Nephron (organoid): Measurements from ENCODE around the gene RNF138.
"Not testable (repeated sequence)": the region's sequence is repeated elsewhere in the genome, so short reads cannot be mapped to it uniquely, and the experiment has no call there.

Experiments used
- H3K27ac Mint-ChIP-seq, 3 experiments: 2 replicates each; pipeline ENCODE4 v1.8.0; 2020; ENCODE audit warnings: mixed read lengths in 3 of 3, mild to moderate bottlenecking in 2 of 3, moderate library complexity in 1 of 3
- H3K27me3 Mint-ChIP-seq: 2 replicates; pipeline ENCODE4 v1.8.0; 2021; ENCODE audit warnings: low read depth, mild to moderate bottlenecking, moderate library complexity, mixed read lengths
- H3K36me3 Mint-ChIP-seq: 2 replicates; pipeline ENCODE4 v1.8.0; 2020; ENCODE audit warnings: low read depth, mixed read lengths
- H3K4me1 Mint-ChIP-seq: 2 replicates; pipeline ENCODE4 v1.8.0; 2020; ENCODE audit warnings: mixed read lengths
- H3K4me3 Mint-ChIP-seq, 3 experiments: 2 replicates each; pipeline ENCODE4 v1.8.0; 2020; ENCODE audit warnings: mild to moderate bottlenecking in 3 of 3, mixed read lengths in 3 of 3, moderate library complexity in 2 of 3
- H3K9me3 Mint-ChIP-seq: 2 replicates; pipeline ENCODE4 v1.8.0; 2020; ENCODE audit warnings: mixed read lengths
- TF ChIP-seq, protein P1 (sequence below), 3 experiments: fragments of 200-600 bp; sonication (generic); IDR thresholded peaks; one replicate each; pipeline ENCODE4 v1.5.0; 2021; ENCODE audit warnings: antibody characterized with exemption in 3 of 3; ENCODE audit not compliant: unreplicated experiment in 3 of 3

The RNF138 gene

GRCh38 chr18:32156855-32157254 lies 65.2 kb downstream of the RNF138 start:
- Mint-ChIP-seq H3K27ac (no peak overlapping the region), H3K9me3 (peaks cover 2% of the 10 kb centered on the region), H3K36me3 (no peaks in the 10 kb centered on the region), H3K4me3 (no peak overlapping the region), H3K27me3 (no peaks in the 10 kb centered on the region), H3K4me1 (peaks cover 5% of the 10 kb centered on the region)
- TF ChIP-seq, protein P1, sequence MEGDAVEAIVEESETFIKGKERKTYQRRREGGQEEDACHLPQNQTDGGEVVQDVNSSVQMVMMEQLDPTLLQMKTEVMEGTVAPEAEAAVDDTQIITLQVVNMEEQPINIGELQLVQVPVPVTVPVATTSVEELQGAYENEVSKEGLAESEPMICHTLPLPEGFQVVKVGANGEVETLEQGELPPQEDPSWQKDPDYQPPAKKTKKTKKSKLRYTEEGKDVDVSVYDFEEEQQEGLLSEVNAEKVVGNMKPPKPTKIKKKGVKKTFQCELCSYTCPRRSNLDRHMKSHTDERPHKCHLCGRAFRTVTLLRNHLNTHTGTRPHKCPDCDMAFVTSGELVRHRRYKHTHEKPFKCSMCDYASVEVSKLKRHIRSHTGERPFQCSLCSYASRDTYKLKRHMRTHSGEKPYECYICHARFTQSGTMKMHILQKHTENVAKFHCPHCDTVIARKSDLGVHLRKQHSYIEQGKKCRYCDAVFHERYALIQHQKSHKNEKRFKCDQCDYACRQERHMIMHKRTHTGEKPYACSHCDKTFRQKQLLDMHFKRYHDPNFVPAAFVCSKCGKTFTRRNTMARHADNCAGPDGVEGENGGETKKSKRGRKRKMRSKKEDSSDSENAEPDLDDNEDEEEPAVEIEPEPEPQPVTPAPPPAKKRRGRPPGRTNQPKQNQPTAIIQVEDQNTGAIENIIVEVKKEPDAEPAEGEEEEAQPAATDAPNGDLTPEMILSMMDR (IDR thresholded peaks at IDR 0.05; ENCODE audit: unreplicated experiment in 3 of 3) = no peak

GRCh38 chr18:32157580-32157979 lies 65.9 kb downstream of the RNF138 start:
- Mint-ChIP-seq H3K27ac (no peak overlapping the region), H3K4me1 (peaks cover 5% of the 10 kb centered on the region), H3K9me3 (no peaks in the 10 kb centered on the region), H3K27me3 (no peaks in the 10 kb centered on the region), H3K4me3 (no peak overlapping the region), H3K36me3 (no peaks in the 10 kb centered on the region)
- TF ChIP-seq, protein P1 (IDR thresholded peaks at IDR 0.05; ENCODE audit: unreplicated experiment in 3 of 3) = no peak

DNA sequence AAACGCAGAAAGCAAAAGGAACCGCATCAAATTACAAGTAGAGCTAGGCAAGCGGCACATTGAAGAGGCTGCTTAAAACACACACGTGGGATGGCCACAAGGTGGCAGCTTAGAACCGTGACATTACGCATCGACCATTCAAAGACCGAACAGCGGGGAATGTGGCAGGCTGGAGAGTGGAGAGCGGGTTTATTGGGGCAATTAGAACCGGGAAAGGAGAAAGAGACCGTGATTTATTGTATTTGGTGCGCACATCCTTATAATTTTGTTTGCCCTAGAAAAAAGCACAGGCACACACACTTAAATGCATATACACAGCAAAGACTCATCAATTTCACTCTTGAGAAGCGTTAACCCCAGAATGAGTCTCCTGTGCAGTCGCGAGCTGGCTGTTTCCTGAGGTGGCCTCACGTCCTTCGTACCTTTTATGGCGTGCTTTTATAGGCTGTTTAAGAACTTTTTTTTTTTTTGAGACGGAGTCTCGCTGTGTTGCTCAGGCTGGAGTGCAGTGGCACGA lies 66.5 kb downstream of the RNF138 start:
- Mint-ChIP-seq H3K9me3 (no peaks in the 10 kb centered on the region), H3K36me3 (no peaks in the 10 kb centered on the region), H3K4me1 (peaks cover 5% of the 10 kb centered on the region), H3K27me3 (no peaks in the 10 kb centered on the region), H3K27ac (peak overlapping the region in 1 of 3 experiments; percentile 3), H3K4me3 (peak overlapping the region; percentile 65 to 74 (median 71))
- TF ChIP-seq, protein P1 (IDR thresholded peaks at IDR 0.05; ENCODE audit: unreplicated experiment in 3 of 3) = peak; percentile 69 to 88 (median 83)

GRCh38 chr18:32158631-32159030 lies 67.0 kb downstream of the RNF138 start:
- H3K9me3 Mint-ChIP-seq, H3K36me3 Mint-ChIP-seq, H3K27me3 Mint-ChIP-seq, H3K4me1 Mint-ChIP-seq, H3K27ac Mint-ChIP-seq: not testable (repeated sequence)
- H3K4me3 Mint-ChIP-seq = peak overlapping the region in 2 of 3 experiments; percentile 22 to 74

DNA sequence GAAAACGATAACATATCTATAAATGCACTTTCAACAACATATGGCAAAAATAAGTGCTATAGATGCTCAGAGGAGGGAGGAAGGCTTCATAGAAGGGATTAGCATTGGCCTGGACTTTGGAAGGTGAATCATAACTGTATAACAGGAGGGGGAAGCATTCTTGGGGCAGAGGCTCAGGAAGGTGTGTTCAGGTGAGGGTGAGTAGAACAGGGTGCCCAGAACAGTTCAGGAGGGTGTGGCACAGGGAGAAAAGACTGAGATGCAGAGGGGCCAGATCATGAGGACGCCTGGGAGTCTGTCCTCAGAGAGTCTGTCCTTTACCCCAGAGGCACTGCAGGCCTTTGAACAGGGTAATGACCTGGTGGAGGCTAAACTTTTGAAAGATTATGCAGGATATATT lies 68.9 kb downstream of the RNF138 start:
- H3K36me3 Mint-ChIP-seq = no peaks in the 10 kb centered on the region
- no peaks in the 10 kb centered on the region for H3K27me3 Mint-ChIP-seq
- H3K27ac Mint-ChIP-seq = no peak overlapping the region
- TF ChIP-seq, protein P1 (IDR thresholded peaks at IDR 0.05; ENCODE audit: unreplicated experiment in 3 of 3) = no peak
- H3K4me3 Mint-ChIP-seq = no peak overlapping the region
- H3K4me1 Mint-ChIP-seq = peaks cover 5% of the 10 kb centered on the region
- no peaks in the 10 kb centered on the region for H3K9me3 Mint-ChIP-seq

- TF ChIP-seq, protein P1 (IDR thresholded peaks at IDR 0.05; ENCODE audit: unreplicated experiment in 3 of 3) = no peak
- Mint-ChIP-seq H3K27ac (no peak overlapping the region), H3K9me3 (peaks cover 2% of the 10 kb centered on the region), H3K4me3 (no peak overlapping the region), H3K27me3 (peaks cover 4% of the 10 kb centered on the region), H3K4me1 (no peaks in the 10 kb centered on the region), H3K36me3 (no peaks in the 10 kb centered on the region)
These were observed 76.5 kb downstream of the RNF138 start for GRCh38 chr18:32167980-32168730.
